D721Med (cell line): Measurements from ENCODE around the gene CFAP410.

ENCODE experiments used
- DNase-seq: peaks from one replicate; pipeline ENCODE4 v3.0.0; 2011; ENCODE audit warnings: low spot score; ENCODE audit not compliant: insufficient read length
- FAIRE-seq: peaks from 2 replicates; lab custom pipeline; 2011; peaks lifted over from hg19 to GRCh38; lab: Jason Lieb, UNC
- TF ChIP-seq, protein P1 (sequence below): IDR thresholded peaks from 2 replicates; pipeline ENCODE4 v1.5.1; 2012; ENCODE audit warnings: mild to moderate bottlenecking, control low read depth; ENCODE audit not compliant: insufficient read depth; ENCODE audit errors: missing control alignments

CFAP410 gene

DNA sequence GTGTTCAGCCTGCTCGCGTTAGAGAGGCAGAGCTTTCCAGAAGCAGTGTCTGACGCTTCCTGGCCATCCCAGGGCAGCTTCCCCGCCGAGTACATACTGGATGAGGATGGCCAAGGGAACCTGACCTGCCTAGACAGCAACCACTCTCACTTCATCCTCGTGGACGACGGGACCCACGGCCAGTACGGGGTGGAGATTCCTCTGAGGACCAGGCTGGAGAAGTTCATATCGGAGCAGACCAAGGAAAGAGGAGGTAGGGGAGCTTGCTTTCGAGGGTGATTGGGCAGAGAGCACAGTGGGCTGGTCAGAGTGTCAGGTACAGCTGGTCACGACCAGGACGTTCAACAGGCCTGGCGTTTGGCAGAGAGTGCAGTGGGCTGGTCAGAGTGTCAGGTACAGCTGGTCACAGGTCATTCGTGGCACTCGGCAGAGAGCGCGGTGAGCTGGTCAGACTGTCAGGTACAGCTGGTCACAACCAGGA is 36.6 kb upstream of the CFAP410 start:
- TF ChIP-seq, protein P1, sequence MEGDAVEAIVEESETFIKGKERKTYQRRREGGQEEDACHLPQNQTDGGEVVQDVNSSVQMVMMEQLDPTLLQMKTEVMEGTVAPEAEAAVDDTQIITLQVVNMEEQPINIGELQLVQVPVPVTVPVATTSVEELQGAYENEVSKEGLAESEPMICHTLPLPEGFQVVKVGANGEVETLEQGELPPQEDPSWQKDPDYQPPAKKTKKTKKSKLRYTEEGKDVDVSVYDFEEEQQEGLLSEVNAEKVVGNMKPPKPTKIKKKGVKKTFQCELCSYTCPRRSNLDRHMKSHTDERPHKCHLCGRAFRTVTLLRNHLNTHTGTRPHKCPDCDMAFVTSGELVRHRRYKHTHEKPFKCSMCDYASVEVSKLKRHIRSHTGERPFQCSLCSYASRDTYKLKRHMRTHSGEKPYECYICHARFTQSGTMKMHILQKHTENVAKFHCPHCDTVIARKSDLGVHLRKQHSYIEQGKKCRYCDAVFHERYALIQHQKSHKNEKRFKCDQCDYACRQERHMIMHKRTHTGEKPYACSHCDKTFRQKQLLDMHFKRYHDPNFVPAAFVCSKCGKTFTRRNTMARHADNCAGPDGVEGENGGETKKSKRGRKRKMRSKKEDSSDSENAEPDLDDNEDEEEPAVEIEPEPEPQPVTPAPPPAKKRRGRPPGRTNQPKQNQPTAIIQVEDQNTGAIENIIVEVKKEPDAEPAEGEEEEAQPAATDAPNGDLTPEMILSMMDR, result no peak
- FAIRE-seq (no peak), DNase-seq (no peak)

DNA sequence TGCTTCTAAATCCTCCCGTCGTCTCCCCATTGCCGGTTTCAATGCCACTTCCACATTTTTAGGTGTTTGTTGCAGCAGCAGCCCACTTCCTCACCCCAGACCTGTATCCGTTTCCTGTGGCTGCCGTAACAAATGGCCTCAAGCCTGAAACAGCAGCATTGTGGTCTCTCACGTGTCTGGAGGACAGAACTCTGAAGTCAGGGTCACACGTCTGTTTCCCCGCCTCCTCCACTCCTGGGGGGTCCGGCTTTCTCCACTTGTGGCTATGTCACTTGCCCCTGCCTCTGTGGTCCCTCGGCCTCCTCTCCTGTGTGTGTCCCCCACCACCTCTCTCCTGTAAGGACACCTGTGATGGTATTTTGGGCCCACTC is 36.1 kb upstream of the CFAP410 start:
- FAIRE-seq, result no peak
- TF ChIP-seq, protein P1, result no peak
- DNase-seq, result no peak

DNA sequence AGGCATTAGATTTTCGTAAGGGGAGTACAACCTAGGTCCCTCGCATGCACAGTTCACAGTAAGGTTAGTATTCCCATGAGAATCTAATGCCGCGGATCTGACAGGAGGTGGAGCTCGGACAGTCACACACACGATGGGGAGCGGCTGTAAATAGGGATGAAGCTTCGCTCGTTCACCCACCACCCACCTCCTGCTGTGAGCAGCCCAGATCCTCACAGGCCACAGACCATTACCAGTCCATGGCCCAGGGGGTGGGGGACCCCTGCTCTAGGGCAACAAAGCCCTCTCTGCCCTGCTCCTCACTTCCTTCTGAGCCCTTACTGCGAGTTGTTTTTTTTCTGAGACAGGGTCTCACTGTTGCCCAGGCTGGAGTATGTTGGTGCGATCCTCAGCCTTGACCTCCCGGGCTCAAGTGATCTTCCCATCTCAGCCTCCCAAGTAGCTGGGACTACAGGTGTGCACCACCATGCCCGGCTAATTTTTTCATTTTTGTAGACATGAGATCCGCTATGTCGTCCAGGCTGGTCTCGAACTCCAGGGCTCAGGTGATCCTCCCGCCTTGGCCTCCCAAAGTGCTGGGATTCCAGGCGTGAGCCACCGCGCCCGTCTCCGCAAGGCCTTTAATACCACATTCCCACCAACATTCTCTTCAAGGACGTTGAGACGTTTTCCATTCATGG is 35.6 kb upstream of the CFAP410 start:
- no peak for DNase-seq
- TF ChIP-seq, protein P1, result no peak
- FAIRE-seq, result no peak

DNA sequence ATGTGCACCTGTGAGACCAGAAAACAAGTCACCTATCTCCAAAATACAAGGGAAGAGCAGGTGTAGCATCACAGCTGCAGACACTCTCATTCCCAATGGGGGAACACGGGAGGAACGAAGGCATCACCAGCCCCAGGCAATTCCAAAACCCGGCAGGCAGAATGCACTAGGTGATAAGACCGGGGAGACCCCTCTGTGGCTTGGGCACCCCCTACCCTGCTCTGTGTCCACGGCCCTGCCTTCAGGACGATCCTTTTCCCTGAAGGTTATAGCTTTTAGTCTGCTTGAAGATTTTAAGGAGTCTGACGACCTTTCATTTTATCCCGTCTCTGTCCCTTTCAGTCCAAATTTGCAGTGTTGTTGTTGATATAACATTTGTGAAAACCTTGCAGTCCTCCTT is 33.4 kb upstream of the CFAP410 start:
- FAIRE-seq, result no peak

DNA sequence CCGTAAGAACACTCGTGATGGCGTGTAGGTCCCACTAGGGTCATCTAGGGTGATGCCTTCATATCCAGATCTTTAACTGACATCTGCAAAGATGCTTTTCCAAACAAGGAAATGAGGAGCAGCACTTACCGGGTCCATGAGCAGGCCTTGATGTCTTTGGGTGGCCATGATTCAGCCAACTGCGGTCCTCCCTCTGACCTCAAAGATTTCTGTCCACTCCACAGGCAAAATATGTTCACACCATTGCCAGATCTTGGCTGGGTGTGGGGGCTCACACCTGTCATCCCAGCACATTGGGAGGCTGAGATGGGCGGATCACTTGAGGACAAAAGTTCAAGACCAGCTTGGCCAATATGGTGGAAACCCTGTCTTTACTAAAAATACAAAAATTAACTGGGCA is 32.4 kb upstream of the CFAP410 start:
- TF ChIP-seq, protein P1, result no peak
- DNase-seq (no peak), FAIRE-seq (no peak)

More for the DNA sequence above, 33.4 kb upstream of the CFAP410 start:
- TF ChIP-seq, protein P1, result no peak
- DNase-seq, result no peak

DNA sequence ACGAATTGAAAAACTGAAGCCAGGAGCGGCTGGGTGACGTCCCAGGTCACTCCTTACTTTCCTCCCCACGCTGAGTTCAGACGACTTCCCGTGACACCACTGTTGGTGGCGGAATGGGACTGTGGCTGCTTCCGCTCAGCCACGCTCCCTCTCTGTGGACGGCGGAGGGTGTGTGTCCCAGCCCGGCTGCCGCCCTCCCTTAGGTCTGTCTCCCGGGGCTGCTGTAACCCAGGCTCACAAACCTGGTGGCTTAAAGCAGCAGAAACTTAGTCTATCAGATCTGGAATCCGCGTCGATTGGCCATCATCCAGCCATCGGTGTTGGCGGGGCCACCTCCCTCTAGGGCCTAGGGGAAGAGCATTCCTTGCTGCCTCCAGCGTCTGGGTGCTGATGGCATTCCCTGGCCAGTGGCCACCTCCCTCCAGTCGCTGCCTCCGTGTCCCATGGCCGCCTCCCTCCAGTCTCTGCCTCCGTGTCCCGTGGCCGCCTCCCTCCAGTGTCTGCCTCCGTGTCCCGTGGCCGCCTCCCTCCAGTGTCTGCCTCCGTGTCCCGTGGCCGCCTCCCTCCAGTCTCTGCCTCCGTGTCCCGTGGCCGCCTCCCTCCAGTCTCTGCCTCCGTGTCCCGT is 31.7 kb upstream of the CFAP410 start:
- DNase-seq (no peak), FAIRE-seq (no peak)
- TF ChIP-seq, protein P1, result no peak
